Mucosa of rectum (tissue), 2 donors: ENCODE results near the gene TUBB4A.

Experiments used
- H3K27ac ChIP-seq, 2 donors: one replicate each; pipeline ENCODE4 v1.7.0; 2013; ENCODE audit warnings: inconsistent platforms in 2 of 2, low read depth in 2 of 2, low read length in 2 of 2
- H3K27me3 ChIP-seq, 2 donors: one replicate each; pipeline ENCODE4 v1.7.0; 2013; ENCODE audit warnings: low read length in 2 of 2; ENCODE audit not compliant: control insufficient read depth in 2 of 2, insufficient read depth in 2 of 2
- H3K36me3 ChIP-seq, 2 donors: one replicate each; pipeline ENCODE4 v1.7.0; 2013; ENCODE audit warnings: low read length in 2 of 2; ENCODE audit not compliant: control insufficient read depth in 2 of 2, insufficient read depth in 2 of 2
- H3K4me1 ChIP-seq, 2 donors: one replicate each; pipeline ENCODE4 v1.7.0; 2013; ENCODE audit warnings: low read length in 2 of 2, mild to moderate bottlenecking in 1 of 2; ENCODE audit not compliant: control insufficient read depth in 2 of 2, insufficient read depth in 2 of 2
- H3K4me3 ChIP-seq, 2 donors: one replicate each; pipeline ENCODE4 v1.7.0; 2013; ENCODE audit warnings: low read length in 2 of 2
- H3K9ac ChIP-seq, 2 donors: one replicate each; pipeline ENCODE4 v1.7.0; 2013; ENCODE audit warnings: low read length in 2 of 2, low read depth in 1 of 2, mild to moderate bottlenecking in 1 of 2
- H3K9me3 ChIP-seq, 2 donors: one replicate each; pipeline ENCODE4 v1.7.0; 2013; ENCODE audit warnings: low read length in 2 of 2; ENCODE audit not compliant: control insufficient read depth in 2 of 2
- donor health status: healthy.
- donor health status: Normal muscosa, but diverticular disease.

The TUBB4A gene

DNA sequence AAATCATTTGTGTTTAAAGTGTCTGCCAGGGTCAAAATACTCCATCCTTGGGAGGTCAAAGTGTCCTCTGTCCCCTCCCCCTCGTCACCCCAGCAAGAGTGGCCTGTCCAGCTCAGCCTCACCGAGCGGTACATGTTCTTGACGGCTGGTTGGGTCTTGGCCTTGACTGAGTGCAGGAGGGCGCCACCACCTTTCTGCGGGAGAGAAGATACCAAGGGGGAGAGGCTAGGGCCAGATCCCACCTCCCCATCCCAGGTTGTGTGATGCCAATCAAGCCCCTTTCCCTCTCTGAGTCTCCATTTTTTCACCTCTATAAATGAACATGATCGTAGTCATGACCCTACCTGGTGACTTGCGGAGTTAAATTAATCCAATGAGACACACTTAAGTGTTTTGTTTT is 31.9 kb downstream of the TUBB4A start:
- Histone ChIP-seq H3K4me3 (no peak overlapping the region), H3K36me3 (peaks cover 9 to 20% of the 10 kb centered on the region in 2 donors), H3K9ac (no peak overlapping the region), H3K27me3 (no peaks in the 10 kb centered on the region), H3K4me1 (peaks cover 0 to 5% of the 10 kb centered on the region in 2 donors), H3K27ac (no peak overlapping the region), H3K9me3 (no peaks in the 10 kb centered on the region)

DNA sequence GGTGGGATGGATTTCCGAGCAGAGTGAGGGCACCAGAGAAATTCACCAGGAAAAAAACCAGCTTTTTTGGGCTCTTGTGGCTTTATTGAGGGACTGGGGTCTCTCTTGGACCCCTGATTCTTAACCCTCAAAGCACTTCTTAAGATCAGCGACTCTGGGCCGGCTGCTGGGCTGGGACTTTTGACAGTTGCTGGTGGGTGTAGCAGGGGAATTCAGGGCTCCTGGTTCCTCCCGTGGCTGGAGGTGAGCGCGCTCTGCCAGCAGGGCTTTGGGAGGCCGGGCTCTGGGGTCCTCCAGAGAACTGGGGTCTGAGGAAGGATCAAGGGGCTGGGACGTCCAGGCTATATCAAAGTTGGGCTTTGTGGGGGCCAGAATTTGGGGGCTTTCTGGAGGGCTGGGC is 34.7 kb downstream of the TUBB4A start:
- Histone ChIP-seq H3K27ac (no peak overlapping the region), H3K27me3 (no peaks in the 10 kb centered on the region)

DNA sequence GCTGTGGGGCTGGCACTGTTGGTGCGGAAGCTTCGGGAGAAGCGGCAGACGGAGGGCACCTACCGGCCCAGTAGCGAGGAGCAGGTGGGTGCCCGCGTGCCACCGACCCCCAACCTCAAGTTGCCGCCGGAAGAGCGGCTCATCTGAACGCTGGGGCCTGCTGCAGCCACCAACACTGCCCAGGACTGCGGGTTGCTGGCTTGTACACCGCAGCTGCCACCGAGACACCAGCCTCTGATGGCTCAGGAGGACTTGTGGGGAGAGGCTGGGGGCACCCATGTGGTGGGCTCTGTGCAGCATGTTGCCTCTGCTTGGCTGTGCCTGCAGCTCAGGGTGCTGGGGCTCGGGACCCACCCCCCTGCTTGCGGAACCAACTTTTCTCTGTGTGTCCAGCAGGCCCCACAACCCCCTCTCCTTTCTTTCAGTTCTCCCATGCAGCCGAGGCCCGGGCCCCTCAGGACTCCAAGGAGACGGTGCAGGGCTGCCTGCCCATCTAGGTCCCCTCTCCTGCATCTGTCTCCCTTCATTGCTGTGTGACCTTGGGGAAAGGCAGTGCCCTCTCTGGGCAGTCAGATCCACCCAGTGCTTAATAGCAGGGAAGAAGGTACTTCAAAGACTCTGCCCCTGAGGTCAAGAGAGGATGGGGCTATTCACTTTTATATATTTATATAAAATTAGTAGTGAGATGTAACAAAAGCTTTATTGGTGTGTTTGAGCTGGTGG is 35.4 kb downstream of the TUBB4A start:
- Histone ChIP-seq H3K27ac (no peak overlapping the region), H3K9me3 (no peaks in the 10 kb centered on the region), H3K4me1 (peaks cover 6 to 17% of the 10 kb centered on the region in 2 donors), H3K36me3 (peaks cover 9 to 20% of the 10 kb centered on the region in 2 donors), H3K27me3 (no peaks in the 10 kb centered on the region), H3K9ac (no peak overlapping the region), H3K4me3 (no peak overlapping the region)

More for the DNA sequence above, 34.7 kb downstream of the TUBB4A start:
- Histone ChIP-seq H3K9ac (no peak overlapping the region), H3K36me3 (peaks cover 9 to 20% of the 10 kb centered on the region in 2 donors), H3K4me1 (peaks cover 2 to 11% of the 10 kb centered on the region in 2 donors), H3K9me3 (no peaks in the 10 kb centered on the region), H3K4me3 (no peak overlapping the region)

DNA sequence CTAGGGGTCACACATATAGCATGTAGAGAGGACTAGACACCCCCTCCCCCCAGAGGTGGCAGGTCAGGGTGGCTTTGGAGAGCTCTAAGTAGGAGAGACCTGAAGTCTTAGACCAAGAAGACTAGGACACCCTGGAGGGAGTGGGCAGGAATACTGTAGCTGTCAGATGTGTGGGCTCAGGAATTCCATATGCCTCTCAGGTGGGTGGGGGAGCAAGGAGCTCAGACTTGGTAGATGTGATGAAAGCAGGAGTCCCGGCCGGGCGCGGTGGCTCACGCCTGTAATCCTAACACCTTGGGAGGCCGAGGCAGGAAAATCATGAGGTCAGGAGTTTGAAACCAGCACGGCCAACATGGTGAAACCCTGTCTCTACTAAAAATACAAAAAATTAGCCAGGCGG is 36.4 kb downstream of the TUBB4A start:
- H3K27ac ChIP-seq, result no peak overlapping the region
- peak overlapping the region; percentile 70 to 80 for H3K4me3 ChIP-seq
- H3K9ac ChIP-seq, result peak overlapping the region in 1 of 2 donors; percentile 95
- peaks cover 9 to 20% of the 10 kb centered on the region in 2 donors for H3K36me3 ChIP-seq
- H3K4me1 ChIP-seq, result peaks cover 9 to 19% of the 10 kb centered on the region in 2 donors
- no peaks in the 10 kb centered on the region for H3K9me3 ChIP-seq
- H3K27me3 ChIP-seq, result no peaks in the 10 kb centered on the region

DNA sequence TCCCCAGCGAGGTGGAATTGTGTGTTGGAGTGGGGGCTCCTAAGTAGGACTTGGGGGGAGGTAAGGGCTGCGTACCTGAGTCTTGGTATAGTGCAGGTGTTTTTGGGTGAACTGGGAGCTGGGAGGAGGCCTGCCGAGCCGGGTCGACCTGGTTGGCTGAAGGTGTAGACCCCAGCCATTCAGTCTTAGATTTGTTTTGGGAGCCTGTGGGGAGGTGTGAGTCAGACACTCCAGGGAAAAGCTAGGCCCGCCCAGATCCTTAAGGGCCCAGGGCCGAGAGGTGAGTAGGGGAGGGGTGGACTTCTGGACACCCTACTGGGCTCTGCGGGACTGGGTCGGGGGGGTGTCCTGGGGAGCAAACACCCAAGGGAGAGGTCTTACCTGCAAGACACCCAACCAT is 37.1 kb downstream of the TUBB4A start:
- peaks cover 12 to 22% of the 10 kb centered on the region in 2 donors for H3K4me1 ChIP-seq
- peak overlapping the region; percentile 70 to 80 for H3K4me3 ChIP-seq
- peak overlapping the region; percentile 93 to 95 for H3K27ac ChIP-seq
- H3K36me3 ChIP-seq, result peaks cover 9 to 20% of the 10 kb centered on the region in 2 donors
- no peaks in the 10 kb centered on the region for H3K9me3 ChIP-seq
- peak overlapping the region; percentile 86 to 95 for H3K9ac ChIP-seq
- H3K27me3 ChIP-seq, result no peaks in the 10 kb centered on the region

DNA sequence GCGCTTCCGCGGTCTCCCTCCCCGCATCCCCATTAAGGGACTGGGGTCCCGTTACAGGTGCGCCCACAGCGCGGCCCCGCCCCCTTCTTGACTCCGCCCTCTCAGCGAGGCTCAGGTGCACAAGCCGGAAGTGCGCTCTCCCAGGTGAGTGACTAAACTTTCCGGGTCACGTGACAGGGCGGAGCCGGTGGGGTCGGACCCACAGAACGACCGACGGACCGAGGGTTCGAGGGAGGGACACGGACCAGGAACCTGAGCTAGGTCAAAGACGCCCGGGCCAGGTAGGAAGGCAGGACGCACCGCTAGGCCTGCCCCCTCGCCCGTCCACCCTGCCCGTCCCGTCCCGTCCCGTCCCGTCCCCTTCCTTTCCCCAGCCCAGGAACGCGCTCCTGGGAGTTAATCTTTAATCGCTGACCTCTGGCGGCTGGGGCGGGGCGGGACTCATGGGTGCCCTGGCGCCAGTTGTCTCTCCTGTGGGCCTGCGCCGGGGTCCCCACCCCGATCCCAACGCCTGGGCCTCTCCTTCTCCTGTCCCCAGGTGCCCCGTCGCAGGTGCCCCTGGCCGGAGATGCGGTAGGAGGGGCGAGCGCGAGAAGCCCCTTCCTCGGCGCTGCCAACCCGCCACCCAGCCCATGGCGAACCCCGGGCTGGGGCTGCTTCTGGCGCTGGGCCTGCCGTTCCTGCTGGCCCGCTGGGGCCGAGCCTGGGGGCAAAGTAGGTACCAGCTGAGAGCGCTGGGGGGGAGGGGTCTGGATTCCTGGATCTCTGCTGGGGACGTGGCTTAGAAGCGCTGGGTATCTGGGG is 37.8 kb downstream of the TUBB4A start, which contains the start of gene CRB3:
Gene CRB3, plus strand, starts transcription at position 202 of the 804 bp plus-strand sequence. Its CDS starts 431 bp downstream, at position 633.
- Histone ChIP-seq H3K27ac (peak within 1 kb of the TSS; percentile 94 to 96), H3K4me3 (peak within 1 kb of the TSS; percentile 70 to 80), H3K4me1 (peaks cover 12 to 26% of the 10 kb centered on the region in 2 donors), H3K36me3 (peaks cover 9 to 17% of the 10 kb centered on the region in 2 donors), H3K9me3 (no peaks in the 10 kb centered on the region), H3K9ac (peak within 1 kb of the TSS; percentile 86 to 95), H3K27me3 (no peaks in the 10 kb centered on the region)

DNA sequence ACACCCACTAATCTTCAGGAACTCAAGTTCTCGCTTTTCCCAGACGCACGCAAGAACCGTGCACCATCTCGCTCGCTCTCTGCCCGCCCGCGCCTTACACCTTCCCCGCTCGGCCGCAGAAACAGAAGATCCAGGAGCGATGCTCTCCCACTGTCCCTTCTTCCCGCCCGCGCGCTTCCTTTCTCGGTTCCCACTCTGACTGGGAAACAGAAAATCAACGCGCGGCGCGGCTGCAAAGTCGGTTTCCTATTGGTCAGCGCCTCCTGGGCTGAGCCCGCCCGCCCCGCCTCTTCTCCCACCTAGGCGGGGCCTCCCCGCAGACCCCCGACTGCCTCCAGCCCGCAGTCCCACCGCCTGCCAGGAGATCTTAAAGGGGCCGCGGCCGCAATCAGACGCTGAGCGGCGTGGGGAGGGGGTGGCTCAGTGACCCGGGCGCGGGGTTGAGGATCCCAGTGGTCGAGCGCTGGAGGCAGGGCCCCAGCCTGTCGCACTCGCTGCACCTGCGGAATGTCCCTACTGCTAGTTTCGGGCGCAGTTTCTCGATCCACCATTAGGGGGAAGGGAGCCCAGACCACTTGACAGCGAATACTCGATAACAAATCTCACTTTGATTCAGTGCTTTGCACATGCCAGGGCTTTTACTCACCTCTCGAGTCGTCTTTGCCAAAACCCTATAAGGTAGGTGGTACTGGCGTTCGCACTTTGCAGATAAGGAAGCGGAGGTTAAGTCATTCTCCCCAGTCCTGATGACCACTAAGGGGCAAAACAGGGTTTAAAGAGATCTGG is 41.8 kb downstream of the TUBB4A start:
- Histone ChIP-seq H3K27me3 (no peaks in the 10 kb centered on the region), H3K4me1 (peaks cover 18 to 31% of the 10 kb centered on the region in 2 donors), H3K4me3 (peak overlapping the region; percentile 75 to 94), H3K9me3 (no peaks in the 10 kb centered on the region), H3K36me3 (peaks cover 3 to 13% of the 10 kb centered on the region in 2 donors), H3K27ac (peak overlapping the region; percentile 92), H3K9ac (peak overlapping the region; percentile 75 to 81)

DNA sequence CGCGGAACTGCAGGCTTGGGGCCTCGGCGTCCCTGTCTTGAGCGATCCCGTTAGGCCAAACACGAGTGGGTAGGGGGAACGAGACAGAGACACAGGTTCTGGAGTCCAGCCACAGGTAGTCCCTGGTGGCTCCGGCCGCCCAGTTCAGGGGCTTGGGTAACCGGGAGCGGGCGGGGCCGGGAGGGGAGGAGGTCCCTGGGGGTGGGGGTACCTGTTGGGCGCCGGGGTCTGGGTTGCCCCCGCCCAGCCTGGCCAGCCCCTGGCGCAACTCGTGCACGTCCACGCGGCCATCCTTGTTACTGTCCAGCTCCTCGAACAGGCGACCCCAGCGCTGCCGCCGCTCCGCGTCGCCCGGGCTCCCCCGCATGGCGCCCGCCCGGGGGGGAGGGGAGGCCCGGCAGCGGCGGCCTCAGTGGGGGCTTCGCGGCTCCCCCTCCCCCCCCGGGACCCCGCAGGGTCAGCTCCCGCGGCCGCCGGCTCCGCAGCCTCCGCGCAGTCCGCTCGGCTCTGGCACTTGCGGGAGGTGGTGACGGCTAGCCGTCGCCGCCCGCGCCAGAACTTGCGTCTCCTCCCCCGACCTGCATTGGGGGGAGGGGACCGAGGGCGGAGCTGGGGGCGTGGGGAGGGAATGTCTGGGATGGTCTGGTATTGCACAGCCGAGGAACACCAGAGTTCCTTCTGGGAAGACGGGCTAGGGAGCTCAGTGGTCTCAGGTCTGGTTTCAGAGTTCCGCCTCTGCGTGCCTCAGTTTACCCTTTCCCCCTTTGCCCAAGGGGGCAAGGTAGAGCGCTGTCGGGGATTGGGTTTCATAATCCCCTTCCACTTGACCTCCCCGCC is 42.6 kb downstream of the TUBB4A start, which contains the start of gene SLC25A23:
Gene SLC25A23, minus strand, starts transcription at position 531 of the 837 bp plus-strand sequence. Its CDS starts 164 bp downstream, at position 367.
- no peaks in the 10 kb centered on the region for H3K27me3 ChIP-seq
- H3K4me1 ChIP-seq, result peaks cover 18 to 30% of the 10 kb centered on the region in 2 donors
- H3K36me3 ChIP-seq, result peaks cover 6 to 15% of the 10 kb centered on the region in 2 donors
- H3K4me3 ChIP-seq, result peak within 1 kb of the TSS; percentile 75 to 94
- H3K27ac ChIP-seq, result peak within 1 kb of the TSS; percentile 92
- peaks cover 0 to under 1% of the 10 kb centered on the region in 2 donors for H3K9me3 ChIP-seq
- peak within 1 kb of the TSS; percentile 75 to 81 for H3K9ac ChIP-seq

DNA sequence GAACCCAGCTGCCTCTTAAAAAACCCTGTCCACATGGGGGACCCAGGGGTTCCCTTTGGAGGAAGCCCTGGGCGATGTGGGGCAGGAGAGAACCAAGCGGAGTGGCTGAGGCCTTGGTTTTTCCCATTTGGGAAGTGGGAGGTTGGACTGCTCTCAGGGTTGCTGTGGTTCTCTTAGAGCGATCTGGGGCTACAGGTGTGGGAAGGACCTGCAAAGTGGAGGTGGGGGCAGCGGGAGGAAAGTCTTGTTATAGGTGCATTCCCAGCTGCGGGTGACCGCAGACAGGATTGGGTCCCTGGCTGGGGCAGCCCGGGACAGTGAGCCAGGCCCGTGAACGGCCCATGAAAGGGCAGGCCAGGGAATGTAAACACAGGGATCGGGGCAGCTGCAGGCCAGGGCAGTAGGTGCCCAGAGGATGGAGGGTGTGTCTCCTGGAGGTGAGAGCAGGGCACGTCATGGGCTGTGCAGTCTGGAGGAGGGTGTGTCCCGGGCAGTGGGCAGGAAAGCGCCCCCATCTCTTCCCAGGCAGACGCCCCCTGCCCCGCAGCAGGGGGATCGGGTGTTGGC is 43.3 kb downstream of the TUBB4A start:
- H3K27me3 ChIP-seq, result no peaks in the 10 kb centered on the region
- peak overlapping the region; percentile 63 to 70 for H3K9ac ChIP-seq
- peak overlapping the region; percentile 92 for H3K27ac ChIP-seq
- H3K36me3 ChIP-seq, result peaks cover 13 to 21% of the 10 kb centered on the region in 2 donors
- peaks cover 18 to 29% of the 10 kb centered on the region in 2 donors for H3K4me1 ChIP-seq
- H3K9me3 ChIP-seq, result peaks cover 0 to 3% of the 10 kb centered on the region in 2 donors
- H3K4me3 ChIP-seq, result peak overlapping the region; percentile 75 to 94
